Aorta (tissue), 5 donors: Measurements from ENCODE around the gene SEPHS2. TPM values are rescaled to one million over a fixed set of nuclear protein-coding genes. Genes with fewer than 3 reads are reported as not detected.
"Not testable (repeated sequence)": the region's sequence is repeated elsewhere in the genome, so short reads cannot be mapped to it uniquely, and the experiment has no call there.

Experiments used
- ATAC-seq: fragments of 200-7000 bp; cut with Tn5 transposase; one replicate; pipeline ENCODE4 v1.9.1; 2022; ENCODE audit warnings: moderate library complexity; ENCODE audit not compliant: low FRiP score
- DNase-seq, 2 donors: peaks; one replicate each; pipeline ENCODE4 v3.0.0-alpha.2; 2020
- H3K27ac ChIP-seq, 2 donors: one replicate each; pipeline ENCODE4 v1.5.1; 2013; ENCODE audit warnings: low read length in 2 of 2, mild to moderate bottlenecking in 2 of 2, moderate library complexity in 2 of 2, control low read depth in 1 of 2, inconsistent platforms in 1 of 2, low read depth in 1 of 2
- H3K27me3 ChIP-seq, 2 donors: one replicate each; pipeline ENCODE4 v1.6.1; 2013; ENCODE audit warnings: control low read depth in 1 of 2, low read length in 1 of 2, mild to moderate bottlenecking in 1 of 2, moderate library complexity in 1 of 2; ENCODE audit not compliant: insufficient read depth in 2 of 2, control insufficient read depth in 1 of 2
- H3K36me3 ChIP-seq, 2 donors: one replicate each; pipeline ENCODE4 v1.6.1; 2013; ENCODE audit warnings: control low read depth in 1 of 2, low read length in 1 of 2, mild to moderate bottlenecking in 1 of 2; ENCODE audit not compliant: insufficient read depth in 2 of 2, control insufficient read depth in 1 of 2
- H3K4me1 ChIP-seq, 2 donors: one replicate each; pipeline ENCODE4 v1.6.1; 2013; ENCODE audit warnings: low read length in 2 of 2, control low read depth in 1 of 2, mild to moderate bottlenecking in 1 of 2, moderate library complexity in 1 of 2; ENCODE audit not compliant: insufficient read depth in 2 of 2, control insufficient read depth in 1 of 2
- H3K4me3 ChIP-seq, 2 donors: one replicate each; pipeline ENCODE4 v1.5.1; 2013; ENCODE audit warnings: low read length in 2 of 2, control low read depth in 1 of 2, mild to moderate bottlenecking in 1 of 2
- H3K9me3 ChIP-seq: one replicate; pipeline ENCODE4 v1.6.1; 2013; ENCODE audit warnings: mild to moderate bottlenecking, low read length; ENCODE audit not compliant: control insufficient read depth
- WGBS, 2 donors: extraction: QIAGEN DNeasy Blood & Tissue Kit; methylation state at CpG; one replicate each; pipeline ENCODE4 v1.1.7; 2013; 5-methylcytosine and 5-hydroxymethylcytosine counted together
- intact Hi-C, 2 donors: fragments of 100-400 bp; cut with DNase I; formaldehyde crosslinking; loops; one replicate each; pipeline versions ENCODE4 v1.14.2 to v1.15.0; 2022
- polyA plus RNA-seq, 2 donors: library from polyadenylated mRNA; stranded (reverse); fragments of 200-250 nt; gene quantifications; one replicate each; pipeline ENCODE4 v1.2.3, GENCODE V29; 2013
- total RNA-seq, 2 donors: library from RNA; stranded (reverse); fragmentation: NEBNext Ultra II Directional; extraction: Animal tissue kit (Norgen Biotek cat#: 25700); gene quantifications; one replicate each; pipeline ENCODE4 v1.2.1, GENCODE V29; 2021
- donor health status: healthy with polysubstance abuse.
- donor health status: Bipolar disorder and iron deficiency.
- donor health status: DM: no; HTN: no; CAD: no.
- donor health status: DM: no; HTN: no; CAD: no.
- donor health status: DM: yes; HTN: yes; CAD: no.

SEPHS2 gene
- total and polyA plus RNA-seq, 4 donors, result 25.1 to 52.3 (median 27.3) TPM

DNA sequence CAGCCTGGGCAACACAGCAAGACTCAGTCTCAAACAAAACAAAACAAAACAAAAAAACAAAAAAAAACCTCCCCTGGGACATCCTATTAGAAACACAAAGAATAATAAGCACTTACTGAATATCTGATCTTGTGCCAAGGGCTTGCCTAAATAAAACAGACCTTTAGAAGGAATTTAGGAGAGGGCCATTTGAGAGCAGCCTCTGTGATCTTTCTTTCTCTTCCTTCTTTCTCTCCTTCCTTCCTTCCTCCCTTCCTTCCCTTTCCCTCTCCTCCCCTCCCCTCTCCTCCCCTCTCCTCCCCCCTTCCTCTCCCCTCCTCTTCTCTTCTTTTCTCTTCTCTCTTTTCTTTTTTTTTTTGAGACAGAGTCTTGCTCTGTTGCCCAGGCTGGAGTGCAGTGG is 39.2 kb upstream of the SEPHS2 start:
- Histone ChIP-seq H3K36me3 (no peaks in the 10 kb centered on the region), H3K4me1 (no peaks in the 10 kb centered on the region), H3K27me3 (no peaks in the 10 kb centered on the region), H3K27ac (no peak overlapping the region), H3K4me3 (no peak overlapping the region), H3K9me3 (no peaks in the 10 kb centered on the region)
- intact Hi-C loops, result no loop called here
- DNase-seq (no peak), ATAC-seq (no peak)

DNA sequence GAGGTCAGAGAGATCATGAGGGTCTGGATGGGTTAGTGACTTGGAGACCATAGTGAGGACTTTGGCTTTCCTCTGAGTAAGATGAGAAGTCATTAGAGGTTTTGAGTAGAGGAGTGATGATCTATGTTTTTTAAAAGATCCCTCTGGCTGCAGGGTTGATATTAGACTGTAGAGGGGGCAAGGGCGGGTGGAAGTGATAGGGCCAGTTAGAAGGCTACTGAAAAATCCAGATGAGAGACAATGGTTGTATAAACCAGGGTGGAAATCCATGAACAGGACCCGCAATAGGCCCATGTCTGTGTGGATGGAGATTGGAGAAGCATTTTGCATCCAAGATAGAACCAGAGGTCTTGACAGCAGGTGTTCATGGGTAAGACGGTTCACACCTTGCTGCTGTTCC is 36.7 kb upstream of the SEPHS2 start:
- WGBS, 2 donors, result 87 to 91% methylated on average over 3 of the region's 3 CpGs
- H3K4me3 ChIP-seq, result no peak overlapping the region
- ATAC-seq, result no peak

DNA sequence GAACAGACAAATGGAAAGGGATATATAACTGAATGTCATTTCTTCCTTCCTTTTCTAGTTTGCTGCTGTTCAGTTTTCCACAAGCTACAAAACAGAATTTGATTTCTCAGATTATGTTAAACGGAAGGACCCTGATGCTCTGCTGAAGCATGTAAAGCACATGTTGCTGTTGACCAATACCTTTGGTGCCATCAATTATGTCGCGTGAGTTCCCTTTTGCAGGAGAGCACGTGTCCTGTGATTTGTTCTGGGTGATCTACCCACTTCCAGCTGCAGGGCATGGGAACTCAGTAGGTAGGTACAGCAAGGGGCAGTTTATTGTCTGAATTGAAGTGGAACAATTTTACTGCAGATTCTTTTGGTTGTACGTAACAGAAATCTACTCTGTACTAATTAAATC is 35.7 kb upstream of the SEPHS2 start:
- WGBS, 2 donors, result 70 to 72% methylated on average over 5 of the region's 5 CpGs

More for the DNA sequence above, 36.7 kb upstream of the SEPHS2 start:
- H3K27ac ChIP-seq, result no peak overlapping the region
- no peak for DNase-seq
- H3K36me3 ChIP-seq, result no peaks in the 10 kb centered on the region
- H3K27me3 ChIP-seq, result no peaks in the 10 kb centered on the region
- intact Hi-C loops, result no loop called here
- no peaks in the 10 kb centered on the region for H3K9me3 ChIP-seq
- H3K4me1 ChIP-seq, result no peaks in the 10 kb centered on the region

DNA sequence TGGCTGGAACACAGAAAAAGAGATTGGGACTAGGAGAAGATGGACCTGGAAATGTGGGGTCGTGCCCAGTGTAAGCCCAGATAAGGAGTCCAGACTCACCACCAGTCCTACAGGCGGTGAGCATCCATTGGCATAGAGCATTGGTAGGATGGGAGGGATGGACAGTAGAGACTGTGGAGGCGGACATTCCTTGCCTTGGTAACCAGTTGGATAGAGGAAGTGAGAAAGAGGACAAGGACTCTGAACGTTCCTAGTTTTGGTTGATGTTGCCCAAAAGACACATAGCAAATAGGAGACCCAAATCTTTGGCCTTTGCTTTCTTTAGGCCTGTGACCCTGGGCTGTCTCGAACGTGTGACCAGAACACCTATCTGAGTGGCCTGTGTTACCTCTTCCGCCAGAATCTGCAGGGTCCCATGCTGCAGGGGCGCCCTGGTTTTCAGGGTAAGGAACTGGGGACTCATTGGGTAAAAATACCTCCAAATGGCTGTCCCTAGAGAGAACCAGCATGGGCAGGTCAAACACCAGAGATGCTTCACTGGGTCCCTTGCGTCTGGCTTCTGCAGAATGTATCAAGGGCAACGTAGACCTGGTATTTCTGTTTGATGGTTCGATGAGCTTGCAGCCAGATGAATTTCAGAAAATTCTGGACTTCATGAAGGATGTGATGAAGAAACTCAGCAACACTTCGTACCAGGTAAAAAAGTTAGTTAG is 33.2 kb upstream of the SEPHS2 start:
- WGBS, 2 donors, result 88% methylated on average over 12 of the region's 12 CpGs
- Histone ChIP-seq H3K4me3 (no peak overlapping the region), H3K27me3 (no peaks in the 10 kb centered on the region), H3K4me1 (no peaks in the 10 kb centered on the region), H3K27ac (no peak overlapping the region), H3K9me3 (no peaks in the 10 kb centered on the region), H3K36me3 (no peaks in the 10 kb centered on the region)
- ATAC-seq, result no peak
- no peak for DNase-seq
- intact Hi-C loops, result no loop called here

More for the DNA sequence above, 35.7 kb upstream of the SEPHS2 start:
- H3K27ac ChIP-seq, result no peak overlapping the region
- no peaks in the 10 kb centered on the region for H3K4me1 ChIP-seq
- DNase-seq, result no peak
- no peaks in the 10 kb centered on the region for H3K9me3 ChIP-seq
- ATAC-seq, result no peak
- H3K27me3 ChIP-seq, result no peaks in the 10 kb centered on the region
- no peak overlapping the region for H3K4me3 ChIP-seq
- no peaks in the 10 kb centered on the region for H3K36me3 ChIP-seq
- intact Hi-C loops, result no loop called here

DNA sequence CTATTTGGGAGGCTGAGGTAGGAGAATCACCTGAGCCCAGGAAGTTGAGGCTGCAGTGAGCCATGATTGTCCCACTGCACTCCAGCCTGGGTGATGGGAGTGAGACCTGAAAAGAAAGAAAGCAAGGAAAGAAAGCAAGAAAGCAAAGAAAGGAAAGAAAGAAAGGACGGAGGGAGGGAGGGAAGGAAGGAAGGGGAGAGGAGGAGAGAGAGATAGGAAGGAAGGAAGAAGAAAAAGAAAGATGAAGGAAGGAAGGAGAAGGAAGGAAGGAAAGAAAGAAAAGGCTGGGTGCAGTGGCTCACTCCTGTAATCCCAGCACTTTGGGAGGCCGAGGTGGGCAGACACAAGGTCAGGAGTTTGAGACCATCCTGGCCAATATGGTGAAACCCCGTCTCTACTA is 32.1 kb upstream of the SEPHS2 start:
- H3K4me1 ChIP-seq, H3K9me3 ChIP-seq, H3K36me3 ChIP-seq, ATAC-seq, H3K27me3 ChIP-seq, DNase-seq, intact Hi-C loops, H3K27ac ChIP-seq, H3K4me3 ChIP-seq: not testable (repeated sequence)
- 84 to 88% methylated on average over 3 of the region's 3 CpGs for WGBS, 2 donors

DNA sequence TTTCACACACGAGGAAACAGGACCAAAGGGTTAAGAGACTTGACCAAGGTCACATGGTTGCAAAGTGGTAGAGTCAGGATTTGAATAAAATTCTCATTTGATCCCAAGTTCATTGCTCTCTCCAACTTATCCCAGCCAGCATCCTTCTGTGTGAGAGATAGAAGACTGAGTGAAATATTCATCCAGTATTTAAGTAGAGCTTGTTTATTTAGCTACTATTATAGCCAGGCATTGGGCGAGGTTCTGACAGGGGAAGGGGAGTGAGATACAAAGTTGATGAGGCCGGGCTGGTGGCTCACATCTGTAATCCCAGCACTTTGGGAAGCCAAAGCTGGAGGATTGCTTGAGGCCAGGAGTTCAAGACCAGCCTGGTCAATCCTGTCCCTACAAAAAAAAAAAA is 31.3 kb upstream of the SEPHS2 start:
- no peaks in the 10 kb centered on the region for H3K9me3 ChIP-seq
- H3K36me3 ChIP-seq, result no peaks in the 10 kb centered on the region
- H3K27ac ChIP-seq, result no peak overlapping the region
- no peak overlapping the region for H3K4me3 ChIP-seq
- H3K4me1 ChIP-seq, result no peaks in the 10 kb centered on the region
- intact Hi-C loops, result no loop called here
- WGBS, 2 donors, result 68 to 75% methylated on average over 3 of the region's 3 CpGs
- no peak for ATAC-seq
- no peaks in the 10 kb centered on the region for H3K27me3 ChIP-seq
- no peak for DNase-seq

DNA sequence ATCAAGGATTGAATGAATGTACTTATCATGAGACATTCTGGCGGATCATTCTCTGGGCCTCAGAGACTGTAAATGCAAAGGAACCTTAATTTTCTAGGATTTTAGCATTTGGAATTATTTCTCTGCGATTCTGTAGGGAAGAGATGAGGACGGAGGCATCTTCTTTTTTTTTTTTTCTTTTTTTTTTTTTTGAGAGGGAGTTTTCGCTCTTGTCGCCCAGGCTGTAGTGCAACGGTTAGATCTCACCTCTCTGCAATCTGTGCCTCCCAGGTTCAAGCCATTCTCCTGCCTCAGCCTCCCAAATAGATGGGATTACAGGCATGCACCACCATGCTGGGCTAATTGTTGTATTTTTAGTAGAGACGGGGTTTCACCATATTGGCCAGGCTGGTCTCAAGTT is 29.0 kb upstream of the SEPHS2 start:
- Histone ChIP-seq H3K4me1 (no peaks in the 10 kb centered on the region), H3K27ac (no peak overlapping the region), H3K9me3 (no peaks in the 10 kb centered on the region), H3K27me3 (no peaks in the 10 kb centered on the region), H3K36me3 (no peaks in the 10 kb centered on the region), H3K4me3 (no peak overlapping the region)
- DNase-seq (no peak), ATAC-seq (no peak)
- intact Hi-C loops, result no loop called here
- 81 to 85% methylated on average over 7 of the region's 7 CpGs for WGBS, 2 donors

DNA sequence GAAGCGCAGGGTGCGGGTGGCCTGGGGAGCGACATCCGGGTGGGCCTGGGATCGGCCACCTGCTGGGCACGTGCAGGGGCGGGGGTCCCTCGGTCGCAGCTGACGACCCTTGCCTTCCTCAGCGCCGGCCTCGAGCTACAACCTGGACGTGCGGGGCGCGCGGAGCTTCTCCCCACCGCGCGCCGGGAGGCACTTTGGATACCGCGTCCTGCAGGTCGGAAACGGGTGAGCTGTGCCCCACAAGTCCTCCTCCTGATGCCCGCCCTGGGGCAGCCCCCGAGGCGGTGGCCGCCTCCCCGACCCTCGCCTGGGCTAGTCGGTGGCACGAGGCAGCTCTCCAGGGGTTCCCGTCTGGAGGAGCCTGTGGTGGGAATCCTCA is 28.4 kb upstream of the SEPHS2 start:
- no peak overlapping the region for H3K4me3 ChIP-seq
- WGBS, 2 donors, result 16 to 18% methylated on average over 31 to 35 of the region's 35 CpGs

DNA sequence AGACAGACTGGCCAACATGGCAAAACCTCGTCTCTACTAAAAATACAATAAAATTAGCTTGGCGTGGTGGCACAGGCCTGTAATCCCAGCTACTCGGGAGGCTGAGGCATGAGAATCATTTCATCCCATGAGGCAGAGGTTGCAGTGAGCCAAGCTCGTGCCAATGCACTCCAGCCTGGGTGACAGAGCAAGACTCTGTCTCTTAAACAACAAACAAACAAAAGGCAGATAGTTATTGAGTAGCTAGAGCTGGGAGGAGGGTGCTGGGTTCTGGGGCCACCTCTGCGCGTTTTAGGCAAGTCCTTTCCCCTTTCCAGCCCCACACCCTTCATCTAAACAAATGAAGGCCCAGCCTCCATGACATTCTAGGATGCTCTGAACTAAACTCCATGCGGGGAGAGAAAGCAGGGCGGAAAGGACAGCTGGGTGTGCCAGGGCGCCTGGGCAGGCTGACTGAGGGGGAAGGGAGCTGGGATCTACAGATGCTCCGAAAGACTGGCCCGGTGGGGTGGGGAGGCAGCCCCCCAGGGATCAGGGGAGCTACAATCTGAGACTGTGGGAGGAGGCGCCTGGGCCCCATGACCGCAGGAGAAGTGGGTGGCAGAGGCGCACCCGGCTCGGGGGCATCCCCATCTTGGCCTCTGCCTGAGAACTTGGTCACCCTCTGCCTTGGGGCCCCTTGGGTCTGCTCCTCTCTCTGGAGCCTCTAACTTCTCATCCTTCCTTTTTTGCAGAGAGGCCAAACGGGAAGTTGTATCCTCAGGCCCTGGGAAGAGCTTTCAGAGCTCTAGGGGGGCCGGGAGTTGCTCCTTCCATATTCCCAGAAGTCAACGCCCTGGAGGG is 27.8 kb upstream of the SEPHS2 start:
- Histone ChIP-seq H3K27me3 (no peaks in the 10 kb centered on the region), H3K9me3 (no peaks in the 10 kb centered on the region), H3K27ac (no peak overlapping the region), H3K4me1 (no peaks in the 10 kb centered on the region), H3K36me3 (no peaks in the 10 kb centered on the region), H3K4me3 (no peak overlapping the region)
- ATAC-seq (no peak), DNase-seq (peak in 1 of 2 donors; percentile 64)
- WGBS, 2 donors, result 61 to 63% methylated on average over 18 to 19 of the region's 19 CpGs
- intact Hi-C loops, result no loop called here

More for the DNA sequence above, 28.4 kb upstream of the SEPHS2 start:
- Histone ChIP-seq H3K27me3 (no peaks in the 10 kb centered on the region), H3K36me3 (no peaks in the 10 kb centered on the region), H3K9me3 (no peaks in the 10 kb centered on the region), H3K27ac (no peak overlapping the region), H3K4me1 (no peaks in the 10 kb centered on the region)
- no peak for DNase-seq
- ATAC-seq, result no peak
- intact Hi-C loops, result no loop called here
